NCI-H2196 (cell line): ENCODE data around the gene RIPK1.
"Not testable (repeated sequence)": the region's sequence is repeated elsewhere in the genome, so short reads cannot be mapped to it uniquely, and the experiment has no call there.

Experiments
- DNase-seq: peaks from one replicate; lab custom pipeline; 2025; ENCODE audit not compliant: unreplicated experiment; lab: John Stamatoyannopoulos, UW

Gene RIPK1

DNA sequence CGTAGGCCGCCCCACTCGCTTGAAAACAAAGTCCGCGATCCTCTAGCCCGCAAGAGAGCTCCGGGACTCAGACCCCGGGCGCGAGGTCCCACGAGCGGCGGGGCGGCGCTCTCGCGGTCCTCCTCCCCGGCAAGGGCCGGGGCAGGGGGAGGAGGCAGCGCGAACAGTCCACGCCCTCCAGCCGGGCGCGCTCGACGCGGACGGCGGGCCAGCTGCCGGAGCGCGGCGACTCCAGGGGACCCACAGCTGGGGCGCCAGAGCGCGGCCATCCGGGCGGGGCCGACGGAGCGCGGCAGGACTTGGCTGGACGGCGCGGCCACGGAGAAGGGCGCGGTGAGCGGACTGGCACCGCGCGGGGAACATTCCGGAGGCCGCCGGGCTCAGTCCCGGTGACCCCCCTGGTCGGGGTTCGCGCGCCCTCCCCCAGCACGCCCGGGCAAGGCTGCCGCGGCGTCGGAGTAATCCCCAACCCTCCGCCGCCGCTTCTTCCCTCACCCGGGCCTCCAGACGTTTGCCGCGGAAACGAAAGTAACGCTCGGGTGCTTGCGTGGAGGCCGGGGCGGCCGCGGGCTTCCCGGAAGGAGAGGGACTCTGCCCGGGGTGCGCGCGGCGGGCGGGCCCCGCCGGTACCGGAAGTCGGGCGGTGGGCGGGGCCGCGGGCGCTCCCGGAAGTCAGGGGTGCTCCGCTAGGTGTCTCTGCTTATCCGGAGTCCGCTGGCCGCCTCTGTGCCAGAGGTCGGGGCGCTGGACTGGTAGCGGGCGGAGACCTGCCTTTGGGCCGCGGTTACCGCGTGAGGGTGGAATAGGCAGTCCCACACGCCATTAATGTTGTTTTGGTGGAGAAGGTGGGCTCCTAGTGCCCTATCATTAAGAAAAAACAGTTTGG lies at the start of gene RIPK1:
TSS of gene RIPK1 (plus strand) at position 166 of the 886 bp plus-strand sequence. CDS start 8,330 bp downstream, outside the sequence.
- peak; percentile 90 for DNase-seq

DNA sequence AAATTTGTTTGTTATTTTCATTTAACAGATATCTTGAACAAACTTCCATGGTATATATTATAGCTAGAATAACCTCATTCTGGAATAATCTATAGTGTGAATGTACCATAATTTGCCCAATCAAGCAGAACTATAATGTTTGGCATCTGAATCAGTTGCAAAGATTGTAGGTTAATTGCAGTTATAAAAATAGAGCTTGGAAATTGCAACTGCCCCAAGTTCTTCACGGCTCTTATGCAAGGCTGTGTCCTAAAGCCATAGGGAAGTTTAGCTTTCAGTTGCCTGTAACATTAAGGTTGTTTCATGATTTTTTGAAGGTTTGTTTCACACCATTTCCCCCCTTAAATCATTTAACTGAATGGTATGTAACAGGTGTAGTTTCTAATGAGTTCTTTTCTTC lies 49.2 kb upstream of the RIPK1 start:
- no peak for DNase-seq

DNA sequence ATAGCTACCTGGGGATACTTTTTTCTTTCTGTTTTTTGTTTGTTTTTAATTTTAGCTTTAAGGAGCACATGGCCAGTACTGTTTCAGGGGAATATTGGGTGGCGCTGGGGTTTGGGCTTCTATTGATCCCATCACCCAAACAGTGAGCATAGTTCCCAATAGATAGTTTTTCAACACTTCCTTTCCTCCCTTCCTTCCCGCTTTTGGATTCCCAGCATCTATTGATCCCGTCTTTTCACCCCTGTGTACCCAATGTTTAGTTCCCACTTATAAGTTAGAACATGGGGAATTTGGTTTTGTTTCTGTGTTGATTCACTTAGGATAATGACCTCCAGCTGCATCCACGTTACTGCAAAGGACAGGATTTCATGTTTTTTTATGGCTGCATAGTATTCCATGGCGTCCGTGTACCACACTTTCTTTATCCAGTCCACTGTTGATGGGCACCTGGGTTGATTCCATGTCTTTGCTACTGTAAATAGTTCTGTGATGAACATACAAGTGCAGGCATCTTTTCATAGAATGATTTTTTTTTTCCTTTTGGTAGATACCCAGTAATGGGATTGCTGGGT lies 48.5 kb upstream of the RIPK1 start:
- DNase-seq: no peak

DNA sequence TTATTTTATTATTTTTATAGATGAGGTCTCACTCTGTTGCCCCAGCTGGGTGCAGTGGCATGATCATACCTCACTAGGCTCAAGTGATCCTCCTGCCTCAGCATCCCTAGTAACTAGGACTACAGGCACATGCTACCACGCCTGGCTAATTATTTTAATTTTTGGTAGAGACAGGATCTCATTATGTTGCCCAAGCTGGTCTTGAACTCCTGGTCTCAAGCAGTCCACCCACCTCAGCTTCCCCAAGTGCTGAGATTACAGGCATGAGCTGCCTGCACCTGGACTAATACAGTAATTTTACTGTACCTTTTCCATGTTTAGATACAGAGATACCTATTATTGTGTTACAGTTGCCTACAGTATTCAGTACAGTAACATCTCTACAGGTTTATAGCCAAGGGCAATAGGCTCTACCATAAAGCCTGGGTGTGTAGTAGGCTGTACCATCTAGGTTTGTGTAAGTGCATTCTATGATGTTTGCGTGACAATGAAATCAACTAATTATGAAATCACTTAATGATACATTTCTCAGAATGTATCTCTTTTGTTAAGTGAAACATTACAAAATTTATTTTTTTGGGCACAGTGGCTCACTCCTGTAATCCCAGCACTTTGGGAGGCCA lies 47.2 kb upstream of the RIPK1 start:
- DNase-seq: not testable (repeated sequence)

DNA sequence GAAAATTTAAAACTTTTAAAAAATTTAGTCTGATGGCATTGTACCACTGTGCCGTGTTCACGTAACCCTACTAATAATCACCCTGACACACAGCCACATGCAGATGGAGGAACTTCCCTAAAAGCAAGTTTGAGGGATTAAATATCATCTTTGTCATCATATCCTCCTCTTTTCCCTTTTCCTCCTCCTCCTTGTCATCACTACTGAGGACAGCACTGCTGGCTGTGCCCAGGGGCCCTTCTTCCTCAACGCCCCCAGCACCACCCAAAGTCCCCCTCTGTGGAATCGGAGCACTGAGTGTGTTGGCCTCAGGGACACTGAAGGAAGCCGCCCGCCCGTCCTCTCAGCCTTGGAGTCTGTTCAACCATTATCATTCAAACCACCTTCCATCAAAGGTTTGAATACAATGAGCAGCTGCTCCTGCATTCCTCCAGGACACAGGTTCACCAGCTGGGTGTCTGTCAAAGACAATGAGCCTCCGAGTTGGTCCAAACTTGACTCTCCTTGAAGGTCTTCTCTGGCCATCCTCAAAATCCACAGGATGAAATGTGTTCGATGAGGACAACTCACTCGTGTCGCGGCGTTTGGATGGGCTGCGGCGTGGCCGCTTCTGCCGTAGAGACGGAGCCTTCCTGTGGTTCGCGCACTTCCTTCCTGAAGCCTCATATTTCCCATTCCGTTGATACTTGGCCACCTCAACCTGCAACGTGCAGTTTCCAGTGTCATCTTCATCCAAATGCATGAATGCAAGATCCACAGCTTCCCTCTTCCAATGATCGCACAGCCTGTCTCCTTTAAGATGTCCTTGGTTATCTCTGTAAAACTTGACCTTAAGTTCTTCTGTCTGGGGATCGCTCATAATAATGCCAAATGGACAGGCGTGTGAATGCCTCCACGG lies 45.3 kb upstream of the RIPK1 start:
- DNase-seq: no peak

DNA sequence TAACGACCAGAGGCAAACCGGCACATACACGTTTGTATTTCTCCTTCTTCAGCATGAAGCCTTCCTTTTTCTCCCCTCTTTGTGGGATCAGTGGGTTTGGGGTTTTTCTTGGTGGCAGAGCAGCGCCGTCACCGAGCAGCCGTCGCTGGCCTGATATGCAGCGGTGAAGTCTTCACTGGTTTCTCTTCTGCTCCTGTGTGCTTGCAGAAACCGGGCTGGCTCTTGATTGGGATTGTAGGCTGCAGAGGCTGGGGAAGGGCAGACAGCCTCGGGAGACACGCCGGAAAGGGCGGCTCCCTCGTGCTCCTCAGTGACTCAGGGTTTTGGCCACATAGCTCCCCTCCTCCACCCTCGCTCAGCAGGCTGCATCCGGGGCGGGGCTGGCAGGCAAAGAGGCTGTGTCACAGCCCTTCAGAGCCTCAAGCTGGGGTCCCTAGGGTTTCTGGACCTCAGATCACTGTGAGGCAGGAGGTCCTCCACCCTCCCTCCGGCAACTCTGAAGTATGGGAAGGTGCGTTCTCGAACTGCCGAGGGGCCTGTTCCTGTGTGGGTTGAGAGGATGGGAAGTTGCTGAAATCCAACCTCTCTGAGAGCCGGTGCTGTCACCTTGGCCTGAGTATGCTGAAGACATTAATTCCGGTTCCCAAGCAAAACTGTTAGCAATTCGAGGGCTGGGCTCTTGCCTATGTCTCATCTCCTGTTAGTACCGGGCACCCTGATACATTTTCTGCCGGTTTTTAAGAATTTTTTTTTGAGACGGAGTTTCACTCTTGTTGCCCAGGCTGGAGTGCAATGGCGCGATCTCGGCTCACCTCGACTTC lies 44.4 kb upstream of the RIPK1 start:
- peak; percentile 74 for DNase-seq

DNA sequence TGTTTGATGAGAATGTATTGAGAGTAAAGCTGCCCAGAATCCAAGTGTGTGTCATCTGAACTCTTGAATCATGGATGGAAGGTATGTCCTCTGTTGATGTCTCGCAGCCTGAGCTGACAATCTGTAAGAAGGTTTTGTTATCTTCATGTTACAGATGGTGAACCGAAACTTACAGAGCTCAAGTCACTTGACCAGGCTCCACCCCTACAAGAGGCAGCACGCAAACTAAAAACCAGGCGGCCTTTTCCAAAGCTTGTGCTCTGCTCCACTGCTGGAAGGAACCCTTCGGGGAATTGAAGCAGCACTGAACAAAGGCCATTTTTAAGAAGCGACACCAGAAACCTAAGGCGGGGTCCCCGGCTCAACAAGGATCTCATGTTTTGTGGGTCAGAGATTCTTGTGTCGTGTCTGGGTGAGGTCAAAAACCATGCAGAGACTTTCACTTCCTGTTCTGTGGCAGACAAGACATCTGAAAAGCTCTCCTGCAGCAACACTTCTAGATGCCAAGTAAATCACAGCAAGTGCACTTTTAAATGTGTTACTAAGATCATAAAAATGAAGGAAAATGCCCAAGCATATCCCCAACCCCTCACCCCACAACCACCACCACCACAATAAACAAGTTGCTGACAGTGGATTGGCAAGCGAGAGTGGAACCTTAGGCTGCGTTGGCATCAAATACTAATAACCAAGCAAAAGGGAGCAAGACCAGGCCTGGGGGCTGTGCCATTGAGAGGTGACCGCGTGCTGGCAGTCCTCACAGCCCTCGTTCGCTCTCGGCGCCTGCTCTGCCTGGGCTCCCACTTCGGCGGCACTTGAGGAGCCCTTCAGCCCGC lies 41.3 kb upstream of the RIPK1 start:
- no peak for DNase-seq

DNA sequence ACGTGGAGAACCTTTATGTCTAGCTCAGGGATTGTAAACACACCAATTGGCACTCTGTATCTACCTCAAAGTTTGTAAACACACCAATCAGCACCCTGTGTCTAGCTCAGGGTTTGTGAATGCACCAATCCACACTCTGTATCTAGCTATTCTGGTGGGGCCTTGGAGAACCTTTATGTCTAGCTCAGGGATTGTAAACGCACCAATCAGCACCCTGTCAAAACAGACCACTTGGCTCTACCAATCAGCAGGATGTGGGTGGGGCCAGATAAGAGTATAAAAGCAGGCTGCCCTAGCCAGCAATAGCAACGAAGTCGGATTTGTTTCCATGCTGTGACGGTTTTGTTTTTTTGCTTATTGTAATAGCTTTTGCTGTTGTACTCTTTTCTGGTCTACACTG lies 40.1 kb upstream of the RIPK1 start:
- DNase-seq: not testable (repeated sequence)

DNA sequence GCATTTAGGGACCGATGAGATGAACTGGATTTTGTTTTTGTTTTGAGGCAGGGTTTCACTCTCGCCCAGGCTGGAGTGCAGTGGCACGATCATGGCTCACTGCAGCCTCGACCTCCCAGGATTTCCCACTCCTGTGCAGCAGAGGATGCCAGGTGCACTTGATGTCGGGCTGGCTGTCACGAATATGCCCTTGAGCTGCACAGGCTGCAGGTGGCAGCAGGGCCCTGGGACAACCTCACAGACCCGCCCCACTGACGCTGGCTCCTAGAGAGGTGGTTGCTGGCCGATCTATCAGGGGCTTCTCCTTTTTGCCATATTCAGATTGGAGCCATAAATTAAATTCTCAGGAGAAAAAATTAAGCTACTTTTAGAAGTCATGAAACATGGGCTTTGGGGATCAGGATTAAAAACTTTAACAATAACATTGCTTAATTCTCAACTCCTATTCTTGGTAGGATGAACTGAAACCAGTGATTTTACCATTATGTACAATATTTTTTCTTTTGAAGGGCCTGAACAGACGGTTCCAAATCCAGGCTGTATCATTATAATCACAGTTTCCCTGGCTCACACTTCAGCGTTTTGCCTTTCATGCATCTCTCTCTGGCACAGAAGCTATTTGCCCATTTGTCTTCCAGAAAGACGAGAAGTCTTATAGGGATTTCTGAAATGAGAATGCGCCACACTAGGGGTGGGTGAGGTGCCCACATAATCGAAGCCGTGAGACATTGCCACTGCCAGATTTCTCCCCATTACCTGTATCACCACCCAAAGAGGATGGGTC lies 36.2 kb upstream of the RIPK1 start:
- no peak for DNase-seq

DNA sequence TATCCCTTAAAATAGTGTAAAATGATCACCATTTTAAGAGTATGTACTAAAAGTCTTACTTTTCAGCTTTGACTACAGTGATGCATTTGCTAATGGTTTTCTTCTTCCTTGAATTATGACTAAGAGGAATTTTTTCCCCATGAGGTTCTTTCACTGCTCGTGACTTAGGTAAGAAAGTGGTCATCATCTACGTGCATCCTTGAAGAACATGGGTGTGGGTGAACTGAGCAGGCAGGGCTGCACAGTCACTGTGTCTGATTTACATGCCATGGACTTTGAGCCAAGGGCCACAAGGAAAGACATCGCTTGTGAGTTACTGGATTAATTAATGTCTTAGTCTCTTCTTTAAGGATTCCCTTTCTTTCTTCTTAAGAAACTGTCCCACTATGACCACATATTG lies 35.3 kb upstream of the RIPK1 start:
- no peak for DNase-seq

DNA sequence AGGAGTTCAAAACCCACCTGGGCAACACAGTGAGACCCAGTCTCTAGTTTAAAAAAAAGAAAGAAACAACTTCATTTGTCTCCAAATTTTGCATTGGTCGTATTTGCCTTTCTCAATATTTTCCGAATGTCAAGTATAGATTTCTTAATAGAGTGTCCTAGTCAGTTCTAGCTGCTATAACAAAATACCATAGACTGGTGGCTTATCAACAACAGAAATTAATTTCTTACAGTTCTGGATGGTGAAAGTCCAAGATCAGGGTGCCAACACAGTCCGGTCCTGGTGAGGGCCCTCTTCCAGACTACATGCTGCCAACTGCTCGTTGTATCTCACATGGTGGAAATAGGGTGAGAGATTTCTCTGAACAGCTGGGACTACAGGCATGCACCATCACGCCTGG lies 34.6 kb upstream of the RIPK1 start:
- DNase-seq: no peak

DNA sequence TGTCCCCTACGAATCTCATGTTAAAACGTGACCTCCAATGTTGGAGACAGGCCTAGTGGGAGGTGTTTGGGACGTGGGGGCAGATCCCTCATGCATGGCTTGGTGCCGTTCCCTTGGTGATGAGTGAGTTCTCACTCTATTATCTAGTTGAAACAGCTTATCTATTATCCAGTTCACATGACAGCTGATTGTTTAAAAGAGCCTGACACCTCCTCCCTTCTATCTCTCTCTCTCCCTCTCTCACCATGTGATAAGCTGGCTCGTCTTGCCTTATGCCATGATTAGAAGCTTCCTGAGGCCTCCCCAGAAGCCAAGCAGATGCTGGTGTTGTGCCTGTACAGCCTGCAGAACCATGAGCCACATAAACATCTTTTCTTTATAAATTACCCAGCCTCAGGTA lies 32.9 kb upstream of the RIPK1 start:
- no peak for DNase-seq

DNA sequence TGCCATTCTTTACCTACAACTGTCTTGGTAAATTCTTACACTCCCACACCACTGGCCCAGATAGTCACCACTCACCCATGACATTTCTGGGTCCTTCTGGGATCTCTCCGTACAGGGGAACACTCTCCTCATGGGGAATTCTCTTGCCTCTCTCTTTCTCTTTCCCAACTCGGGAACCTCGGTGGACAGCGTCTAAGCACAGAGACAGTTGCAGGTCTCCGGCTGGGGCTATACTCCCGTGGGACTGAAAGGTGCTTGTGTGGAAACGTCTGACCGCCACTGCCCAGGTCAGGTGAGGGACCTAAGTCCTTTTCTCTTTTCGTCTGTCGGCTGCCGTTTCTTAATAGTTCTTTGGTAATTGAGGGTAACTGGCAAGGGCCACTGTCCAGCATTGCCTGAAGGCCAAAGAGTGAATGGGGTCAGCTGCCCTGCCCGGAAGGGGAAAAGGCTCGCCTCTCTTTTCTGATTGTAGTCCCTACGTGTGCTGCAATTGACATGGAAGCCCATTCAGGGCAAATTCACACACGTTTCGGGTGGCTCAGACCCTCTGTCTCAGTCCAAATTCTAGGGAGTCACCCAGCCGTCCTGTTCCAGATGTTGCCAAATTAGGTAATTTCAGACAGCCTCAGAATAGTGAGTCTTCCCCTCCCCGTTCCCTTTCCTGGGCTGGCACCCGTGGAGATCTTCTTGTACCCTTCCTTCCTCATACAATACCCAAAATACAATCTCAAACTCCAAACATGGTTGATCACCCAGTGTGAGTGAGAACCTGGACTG lies 31.2 kb upstream of the RIPK1 start:
- DNase-seq: no peak

DNA sequence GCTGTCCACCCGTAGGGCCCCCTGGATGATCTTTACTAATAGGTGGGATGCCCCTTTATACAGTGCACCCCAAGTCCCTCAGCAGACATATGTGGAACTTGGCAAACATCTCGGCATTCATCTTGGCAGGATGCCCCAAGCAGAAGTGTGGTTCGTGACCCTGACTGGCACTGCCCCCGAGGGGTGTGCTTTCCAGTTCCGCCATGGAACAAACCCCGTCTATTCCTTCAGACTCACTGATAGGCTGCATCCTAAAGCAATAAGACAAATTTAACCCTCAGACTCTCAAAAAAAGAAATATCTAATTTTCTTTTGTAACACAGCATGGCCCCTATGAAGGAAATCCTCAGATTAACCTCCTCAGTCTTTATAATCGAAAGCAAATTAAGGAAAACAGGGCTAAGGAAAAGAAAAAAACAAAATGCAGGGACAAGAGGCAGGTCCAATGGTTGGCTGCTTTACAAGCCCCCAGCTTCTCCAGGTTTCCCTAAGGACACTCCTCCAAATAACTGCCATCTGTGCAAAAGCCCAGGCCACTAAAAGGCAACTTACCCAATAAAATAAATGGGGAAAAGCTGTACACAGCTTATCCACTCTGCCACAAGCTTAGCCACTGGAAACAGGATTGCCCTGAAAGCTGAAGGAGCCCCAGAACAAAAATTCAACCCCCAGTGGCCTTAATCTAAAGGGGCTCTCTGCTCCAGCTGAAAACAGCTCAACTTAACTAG lies 30.5 kb upstream of the RIPK1 start:
- no peak for DNase-seq

DNA sequence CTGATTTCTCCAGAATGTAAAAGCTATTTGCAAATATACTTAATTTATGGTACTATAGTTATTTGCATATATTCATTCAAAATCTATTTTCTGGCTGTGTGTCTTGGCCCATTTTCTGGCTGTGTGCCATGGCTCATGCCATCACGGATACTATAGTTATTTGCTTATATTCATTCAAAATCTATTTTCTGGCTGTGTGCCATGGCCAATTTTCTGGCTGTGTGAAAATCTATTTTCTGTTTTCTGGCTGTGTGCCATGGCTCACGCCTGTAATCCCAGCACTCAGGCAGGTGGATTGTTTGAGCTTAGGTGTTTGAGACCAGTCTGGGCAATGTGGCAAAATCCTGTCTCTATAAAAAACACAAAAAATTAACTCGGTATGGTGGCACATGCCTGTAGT lies 28.9 kb upstream of the RIPK1 start:
- peak; percentile 32 for DNase-seq

DNA sequence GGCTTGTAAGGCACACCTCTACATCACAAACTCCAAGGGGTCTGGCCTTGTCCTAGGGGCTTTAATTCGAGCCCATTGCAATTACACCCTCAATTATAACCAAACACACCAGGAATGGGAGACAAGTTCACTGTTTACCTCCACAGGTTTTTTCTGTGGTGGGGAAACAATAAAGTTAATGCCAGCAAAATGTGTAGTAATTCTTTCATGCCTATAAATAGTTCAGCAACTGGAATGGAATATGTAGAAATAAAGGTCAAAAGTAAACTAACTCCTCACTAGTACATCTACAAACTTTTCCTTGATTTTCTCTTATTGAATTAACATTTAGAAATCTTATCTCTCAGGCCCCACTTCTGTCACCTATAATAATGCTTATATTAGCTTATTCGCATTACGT lies 27.1 kb upstream of the RIPK1 start:
- no peak for DNase-seq

DNA sequence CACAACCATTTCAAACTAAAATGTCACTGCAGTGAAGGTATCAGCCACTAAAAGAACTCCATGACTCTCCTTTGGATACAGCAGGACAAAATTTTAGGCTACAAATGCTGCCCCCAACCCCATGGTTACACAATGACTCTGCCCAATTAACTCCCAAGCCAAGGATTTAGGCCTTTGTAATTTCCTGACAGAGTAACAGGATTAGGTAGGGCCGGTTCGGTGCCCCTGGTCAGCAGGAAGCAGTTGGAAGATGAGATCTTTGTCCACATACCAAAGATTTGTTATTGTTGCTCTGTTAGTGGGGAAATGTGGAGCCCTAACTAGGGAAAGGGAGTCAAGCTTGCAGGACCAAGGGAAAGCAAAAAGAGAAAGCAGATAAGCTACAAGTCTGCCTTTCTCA lies 26.7 kb upstream of the RIPK1 start:
- DNase-seq: no peak
